IPS-NIHi7 (cell line): Measurements from ENCODE around the gene RIPOR3.
"Not testable (repeated sequence)": the region's sequence is repeated elsewhere in the genome, so short reads cannot be mapped to it uniquely, and the experiment has no call there.

Source experiments
- DNase-seq: peaks from one replicate; pipeline ENCODE4 v3.0.0; 2012; ENCODE audit warnings: mixed read lengths; ENCODE audit errors: extremely low spot score

RIPOR3 gene

GRCh38 chr20:50659975-50660670, 31.2 kb downstream of the RIPOR3 start:
- no peak for DNase-seq

GRCh38 chr20:50658804-50659380, 32.5 kb downstream of the RIPOR3 start:
- no peak for DNase-seq

GRCh38 chr20:50655311-50655880, 35.9 kb downstream of the RIPOR3 start:
- no peak for DNase-seq

- no peak for DNase-seq
These were observed 36.4 kb downstream of the RIPOR3 start for GRCh38 chr20:50654904-50655303.

- DNase-seq = no peak
These were observed 38.5 kb downstream of the RIPOR3 start for GRCh38 chr20:50652702-50653294.

- no peak for DNase-seq
These were observed 39.7 kb downstream of the RIPOR3 start for GRCh38 chr20:50651676-50652075.

- DNase-seq = no peak
These were observed 41.8 kb downstream of the RIPOR3 start for GRCh38 chr20:50649590-50649989.

- DNase-seq = no peak
These were observed 42.7 kb downstream of the RIPOR3 start for GRCh38 chr20:50648651-50649050.

- no peak for DNase-seq
These were observed 44.8 kb downstream of the RIPOR3 start for GRCh38 chr20:50646483-50646996.

GRCh38 chr20:50645253-50646068, 45.9 kb downstream of the RIPOR3 start:
- peak; percentile 84 for DNase-seq

- DNase-seq = peak; percentile 74
These were observed 49.0 kb downstream of the RIPOR3 start for GRCh38 chr20:50642288-50642803.

GRCh38 chr20:50641625-50642287, 49.6 kb downstream of the RIPOR3 start:
- not testable (repeated sequence) for DNase-seq

- not testable (repeated sequence) for DNase-seq
These were observed 51.2 kb downstream of the RIPOR3 start for GRCh38 chr20:50639971-50640711.

GRCh38 chr20:50638015-50638847, 53.1 kb downstream of the RIPOR3 start:
- DNase-seq = not testable (repeated sequence)

- no peak for DNase-seq
These were observed 54.5 kb downstream of the RIPOR3 start for GRCh38 chr20:50636601-50637540.

GRCh38 chr20:50635676-50636600, 55.4 kb downstream of the RIPOR3 start:
- DNase-seq = peak; percentile 91

- no peak for DNase-seq
These were observed 56.3 kb downstream of the RIPOR3 start for GRCh38 chr20:50635014-50635557.
